Measurements from ENCODE around the gene CACNA1D.

DNA sequence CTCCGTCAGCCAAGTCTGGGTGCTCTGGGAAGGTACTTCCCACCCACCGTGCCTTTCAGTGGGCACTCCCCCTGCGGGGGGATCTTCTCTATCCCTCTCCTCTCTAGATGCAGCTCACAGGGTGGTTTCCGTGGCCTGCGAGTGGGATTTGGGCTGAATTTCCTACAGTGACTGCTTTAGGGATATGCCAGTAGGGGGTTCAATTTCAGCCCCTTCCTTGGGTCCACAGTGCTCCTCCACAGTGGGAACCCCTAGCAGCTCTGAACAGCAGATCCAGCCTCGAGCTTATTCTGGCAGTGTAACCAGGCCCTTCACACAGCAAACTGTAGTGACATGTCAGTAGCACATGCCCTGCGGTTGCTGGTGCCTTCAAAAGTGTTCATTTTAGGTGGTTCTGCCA lies 196.1 kb downstream of the CACNA1D start:
- no peak for TF ChIP-seq SP1 (IDR thresholded peaks at IDR 0.05)
- TF ChIP-seq FOXA1 (IDR thresholded peaks at IDR 0.05), result no peak
- TF ChIP-seq ZNF384 (IDR thresholded peaks at IDR 0.05), result no peak
- no peak for TF ChIP-seq BHLHE40 (IDR thresholded peaks at IDR 0.05; ENCODE audit: borderline replicate concordance)
- TF ChIP-seq, protein P1, sequence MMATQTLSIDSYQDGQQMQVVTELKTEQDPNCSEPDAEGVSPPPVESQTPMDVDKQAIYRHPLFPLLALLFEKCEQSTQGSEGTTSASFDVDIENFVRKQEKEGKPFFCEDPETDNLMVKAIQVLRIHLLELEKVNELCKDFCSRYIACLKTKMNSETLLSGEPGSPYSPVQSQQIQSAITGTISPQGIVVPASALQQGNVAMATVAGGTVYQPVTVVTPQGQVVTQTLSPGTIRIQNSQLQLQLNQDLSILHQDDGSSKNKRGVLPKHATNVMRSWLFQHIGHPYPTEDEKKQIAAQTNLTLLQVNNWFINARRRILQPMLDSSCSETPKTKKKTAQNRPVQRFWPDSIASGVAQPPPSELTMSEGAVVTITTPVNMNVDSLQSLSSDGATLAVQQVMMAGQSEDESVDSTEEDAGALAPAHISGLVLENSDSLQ (IDR thresholded peaks at IDR 0.05), result no peak
- no peak for TF ChIP-seq NFRKB (IDR thresholded peaks at IDR 0.05)

Data from HEK293T (cell line).